Suprapubic skin (tissue), 4 donors: ENCODE results near the gene PCBP3. TPM values are rescaled to one million over a fixed set of nuclear protein-coding genes. Genes with fewer than 3 reads are reported as not detected.

ENCODE experiments used
- DNase-seq, 2 donors: peaks; one replicate each; pipeline ENCODE4 v3.0.0-alpha.2; 2019; ENCODE audit warnings: low spot score in 2 of 2
- H3K27ac ChIP-seq: fragments of 200-600 bp; sonication (generic); one replicate; pipeline ENCODE4 v1.5.1; 2019
- H3K27me3 ChIP-seq: fragments of 200-600 bp; sonication (generic); one replicate; pipeline ENCODE4 v1.5.1; 2019
- H3K36me3 ChIP-seq: fragments of 200-600 bp; sonication (generic); one replicate; pipeline ENCODE4 v1.5.1; 2019
- H3K4me1 ChIP-seq: fragments of 200-600 bp; sonication (generic); one replicate; pipeline ENCODE4 v1.5.1; 2019
- H3K4me3 ChIP-seq: fragments of 200-600 bp; sonication (generic); one replicate; pipeline ENCODE4 v1.5.1; 2019; ENCODE audit warnings: mild to moderate bottlenecking
- H3K9me3 ChIP-seq: fragments of 200-600 bp; sonication (generic); one replicate; pipeline ENCODE4 v1.5.1; 2019
- CTCF ChIP-seq, 2 donors: fragments of 200-600 bp in 1 of 2; fragments of 450-650 bp in 1 of 2; sonication (generic) in 1 of 2; IDR thresholded peaks; one replicate each; pipeline ENCODE4 v1.5.1; 2016 to 2019; ENCODE audit warnings: antibody characterized with exemption in 2 of 2, mild to moderate bottlenecking in 1 of 2, moderate library complexity in 1 of 2
- EP300 ChIP-seq: sonication (generic); formaldehyde crosslinking; IDR thresholded peaks from one replicate; pipeline ENCODE4 v1.6.1; 2017; ENCODE audit warnings: antibody characterized with exemption
- POLR2A ChIP-seq, 2 donors: fragments of 450-650 bp; IDR thresholded peaks; one replicate each; pipeline ENCODE4 v1.6.1; 2017; ENCODE audit warnings: antibody characterized with exemption in 2 of 2, mild to moderate bottlenecking in 2 of 2, moderate library complexity in 2 of 2
- POLR2AphosphoS5 ChIP-seq, 3 donors: sonication (generic); formaldehyde crosslinking; IDR thresholded peaks; one replicate each; pipeline ENCODE4 v1.6.1; 2017; ENCODE audit warnings: antibody characterized with exemption in 3 of 3
- WGBS: methylation state at CpG from one replicate; pipeline ENCODE4 v1.1.5; 2018; 5-methylcytosine and 5-hydroxymethylcytosine counted together
- total RNA-seq, 4 donors: library from RNA; depleted of rRNA; stranded (reverse); fragments of >200 nt; gene quantifications; one replicate each; pipeline ENCODE4 v1.1.0, GENCODE V29; 2016

PCBP3 gene
- total RNA-seq, 4 donors from 2014 or later = 0.97 to 7.3 (median 2.7) TPM

- no peaks in the 10 kb centered on the region for H3K9me3 ChIP-seq
- H3K4me1 ChIP-seq = peaks cover 38% of the 10 kb centered on the region
- H3K36me3 ChIP-seq = no peaks in the 10 kb centered on the region
- 68% methylated on average over 21 of the region's 26 CpGs for WGBS
- no peak for DNase-seq
- H3K27me3 ChIP-seq = peaks cover 12% of the 10 kb centered on the region
- no peak overlapping the region for H3K27ac ChIP-seq
- no peak overlapping the region for H3K4me3 ChIP-seq
- TF ChIP-seq POLR2AphosphoS5 (IDR thresholded peaks at IDR 0.05) = no peak
- TF ChIP-seq EP300 = no peak
- no peak for TF ChIP-seq CTCF (IDR thresholded peaks at IDR 0.05)
- no peak for TF ChIP-seq POLR2A (IDR thresholded peaks at IDR 0.05)
Observed at GRCh38 chr21:45891388-45892155, 248.0 kb downstream of the PCBP3 start.

GRCh38 chr21:45892156-45892915 lies 248.8 kb downstream of the PCBP3 start:
- no peak for DNase-seq
- H3K4me3 ChIP-seq = no peak overlapping the region

GRCh38 chr21:45892916-45893739 lies 249.6 kb downstream of the PCBP3 start:
- 70% methylated on average over 11 of the region's 11 CpGs for WGBS
- H3K4me1 ChIP-seq = peaks cover 24% of the 10 kb centered on the region
- no peak for DNase-seq
- H3K36me3 ChIP-seq = no peaks in the 10 kb centered on the region
- TF ChIP-seq EP300 (no peak), CTCF (IDR thresholded peaks at IDR 0.05) (no peak), POLR2AphosphoS5 (IDR thresholded peaks at IDR 0.05) (no peak), POLR2A (IDR thresholded peaks at IDR 0.05) (no peak)
- H3K9me3 ChIP-seq = no peaks in the 10 kb centered on the region
- no peak overlapping the region for H3K27ac ChIP-seq
- no peak overlapping the region for H3K4me3 ChIP-seq
- H3K27me3 ChIP-seq = peaks cover 12% of the 10 kb centered on the region

More at GRCh38 chr21:45892156-45892915, 248.8 kb downstream of the PCBP3 start:
- Histone ChIP-seq H3K4me1 (peaks cover 30% of the 10 kb centered on the region), H3K27me3 (peaks cover 12% of the 10 kb centered on the region), H3K36me3 (no peaks in the 10 kb centered on the region), H3K27ac (no peak overlapping the region), H3K9me3 (no peaks in the 10 kb centered on the region)
- TF ChIP-seq CTCF (IDR thresholded peaks at IDR 0.05) (no peak), EP300 (no peak), POLR2A (IDR thresholded peaks at IDR 0.05) (no peak), POLR2AphosphoS5 (IDR thresholded peaks at IDR 0.05) (no peak)
- WGBS = 31% methylated on average over 7 of the region's 26 CpGs

GRCh38 chr21:45893740-45894449 lies 250.4 kb downstream of the PCBP3 start:
- H3K27me3 ChIP-seq = peaks cover 12% of the 10 kb centered on the region
- no peak for DNase-seq
- no peaks in the 10 kb centered on the region for H3K9me3 ChIP-seq
- TF ChIP-seq POLR2A (IDR thresholded peaks at IDR 0.05) = no peak
- TF ChIP-seq POLR2AphosphoS5 (IDR thresholded peaks at IDR 0.05) = no peak
- TF ChIP-seq CTCF (IDR thresholded peaks at IDR 0.05) = no peak
- no peak for TF ChIP-seq EP300
- WGBS = 76% methylated on average over 7 of the region's 16 CpGs
- H3K4me1 ChIP-seq = peaks cover 24% of the 10 kb centered on the region
- H3K27ac ChIP-seq = no peak overlapping the region
- no peaks in the 10 kb centered on the region for H3K36me3 ChIP-seq
- no peak overlapping the region for H3K4me3 ChIP-seq
